ENCODE results near the gene PGF. TPM values are rescaled to one million over a fixed set of nuclear protein-coding genes. Genes with fewer than 3 reads are reported as not detected.

PGF gene
- total and polyA plus RNA-seq, 4 donors = 0.61 to 4.5 (median 1.8) TPM

DNA sequence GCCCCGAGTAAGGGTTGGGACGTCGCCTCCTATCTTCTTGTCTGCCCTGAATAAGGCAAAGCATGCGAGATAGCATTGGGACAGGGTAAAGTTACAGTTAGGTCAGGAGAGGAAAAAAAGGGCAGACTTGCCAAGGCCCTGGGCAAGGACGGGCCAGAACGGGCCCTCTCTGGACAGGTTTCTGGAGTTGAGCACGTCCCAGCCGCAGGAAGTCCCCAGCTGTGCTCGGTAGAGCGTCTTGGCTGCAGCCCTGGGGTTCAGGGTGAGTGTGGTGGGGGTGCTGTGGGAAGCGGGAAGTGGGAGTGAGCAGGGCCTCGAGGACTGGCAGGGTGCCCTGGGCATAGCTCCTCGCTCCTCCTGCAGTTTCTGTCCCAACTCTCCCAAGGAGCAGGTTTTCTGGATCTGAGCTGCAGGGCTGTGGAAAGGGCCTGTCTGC lies 37.7 kb downstream of the PGF start (continued):
- TF ChIP-seq, protein P1, sequence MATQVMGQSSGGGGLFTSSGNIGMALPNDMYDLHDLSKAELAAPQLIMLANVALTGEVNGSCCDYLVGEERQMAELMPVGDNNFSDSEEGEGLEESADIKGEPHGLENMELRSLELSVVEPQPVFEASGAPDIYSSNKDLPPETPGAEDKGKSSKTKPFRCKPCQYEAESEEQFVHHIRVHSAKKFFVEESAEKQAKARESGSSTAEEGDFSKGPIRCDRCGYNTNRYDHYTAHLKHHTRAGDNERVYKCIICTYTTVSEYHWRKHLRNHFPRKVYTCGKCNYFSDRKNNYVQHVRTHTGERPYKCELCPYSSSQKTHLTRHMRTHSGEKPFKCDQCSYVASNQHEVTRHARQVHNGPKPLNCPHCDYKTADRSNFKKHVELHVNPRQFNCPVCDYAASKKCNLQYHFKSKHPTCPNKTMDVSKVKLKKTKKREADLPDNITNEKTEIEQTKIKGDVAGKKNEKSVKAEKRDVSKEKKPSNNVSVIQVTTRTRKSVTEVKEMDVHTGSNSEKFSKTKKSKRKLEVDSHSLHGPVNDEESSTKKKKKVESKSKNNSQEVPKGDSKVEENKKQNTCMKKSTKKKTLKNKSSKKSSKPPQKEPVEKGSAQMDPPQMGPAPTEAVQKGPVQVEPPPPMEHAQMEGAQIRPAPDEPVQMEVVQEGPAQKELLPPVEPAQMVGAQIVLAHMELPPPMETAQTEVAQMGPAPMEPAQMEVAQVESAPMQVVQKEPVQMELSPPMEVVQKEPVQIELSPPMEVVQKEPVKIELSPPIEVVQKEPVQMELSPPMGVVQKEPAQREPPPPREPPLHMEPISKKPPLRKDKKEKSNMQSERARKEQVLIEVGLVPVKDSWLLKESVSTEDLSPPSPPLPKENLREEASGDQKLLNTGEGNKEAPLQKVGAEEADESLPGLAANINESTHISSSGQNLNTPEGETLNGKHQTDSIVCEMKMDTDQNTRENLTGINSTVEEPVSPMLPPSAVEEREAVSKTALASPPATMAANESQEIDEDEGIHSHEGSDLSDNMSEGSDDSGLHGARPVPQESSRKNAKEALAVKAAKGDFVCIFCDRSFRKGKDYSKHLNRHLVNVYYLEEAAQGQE (IDR thresholded peaks at IDR 0.05) = no peak
- TF ChIP-seq HNF4G (IDR thresholded peaks at IDR 0.05) = no peak
- TF ChIP-seq RAD21 (IDR thresholded peaks at IDR 0.05) = no peak
- TF ChIP-seq, protein P2, sequence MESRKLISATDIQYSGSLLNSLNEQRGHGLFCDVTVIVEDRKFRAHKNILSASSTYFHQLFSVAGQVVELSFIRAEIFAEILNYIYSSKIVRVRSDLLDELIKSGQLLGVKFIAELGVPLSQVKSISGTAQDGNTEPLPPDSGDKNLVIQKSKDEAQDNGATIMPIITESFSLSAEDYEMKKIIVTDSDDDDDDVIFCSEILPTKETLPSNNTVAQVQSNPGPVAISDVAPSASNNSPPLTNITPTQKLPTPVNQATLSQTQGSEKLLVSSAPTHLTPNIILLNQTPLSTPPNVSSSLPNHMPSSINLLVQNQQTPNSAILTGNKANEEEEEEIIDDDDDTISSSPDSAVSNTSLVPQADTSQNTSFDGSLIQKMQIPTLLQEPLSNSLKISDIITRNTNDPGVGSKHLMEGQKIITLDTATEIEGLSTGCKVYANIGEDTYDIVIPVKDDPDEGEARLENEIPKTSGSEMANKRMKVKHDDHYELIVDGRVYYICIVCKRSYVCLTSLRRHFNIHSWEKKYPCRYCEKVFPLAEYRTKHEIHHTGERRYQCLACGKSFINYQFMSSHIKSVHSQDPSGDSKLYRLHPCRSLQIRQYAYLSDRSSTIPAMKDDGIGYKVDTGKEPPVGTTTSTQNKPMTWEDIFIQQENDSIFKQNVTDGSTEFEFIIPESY (IDR thresholded peaks at IDR 0.05) = no peak
- no peak for TF ChIP-seq YY1 (IDR thresholded peaks at IDR 0.05)
- no peak for TF ChIP-seq EGR1 (IDR thresholded peaks at IDR 0.05; ENCODE audit: low read depth in 2 of 2)
- TF ChIP-seq FOXA2 (IDR thresholded peaks at IDR 0.05) = no peak
- TF ChIP-seq NR2F2 (IDR thresholded peaks at IDR 0.05) = no peak
- TF ChIP-seq JUND (IDR thresholded peaks at IDR 0.05) = no peak
- no peak for TF ChIP-seq FOXA1 (IDR thresholded peaks at IDR 0.05)
- TF ChIP-seq SP1 (IDR thresholded peaks at IDR 0.05) = no peak
- TF ChIP-seq, protein P3, sequence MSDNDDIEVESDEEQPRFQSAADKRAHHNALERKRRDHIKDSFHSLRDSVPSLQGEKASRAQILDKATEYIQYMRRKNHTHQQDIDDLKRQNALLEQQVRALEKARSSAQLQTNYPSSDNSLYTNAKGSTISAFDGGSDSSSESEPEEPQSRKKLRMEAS (IDR thresholded peaks at IDR 0.05) = no peak
- no peak for TF ChIP-seq TAF1 (conservative IDR thresholded peaks at IDR 0.05)

DNA sequence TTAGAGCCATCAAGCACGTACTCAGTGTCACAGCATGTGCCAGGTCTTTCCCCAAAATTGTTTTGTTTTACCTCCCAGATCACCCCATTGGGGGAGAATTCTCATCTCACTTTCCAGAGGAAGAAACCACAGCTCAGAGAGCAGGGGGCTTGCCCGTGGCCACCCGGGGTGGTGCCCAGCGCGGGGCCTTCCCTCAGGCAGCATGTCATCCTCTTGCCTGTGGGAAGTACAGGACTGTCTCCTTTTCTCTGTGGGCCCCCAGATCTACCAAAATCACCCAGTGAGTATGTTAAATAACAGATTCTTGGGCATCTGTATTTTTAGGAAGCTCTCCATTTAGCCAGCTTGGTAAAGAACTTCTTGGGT lies 38.2 kb downstream of the PGF start:
- H3K27me3 ChIP-seq (ENCODE audit: control insufficient read depth in 4 of 4, insufficient read depth in 4 of 4, low read length in 3 of 4) = no peaks in the 10 kb centered on the region
- no peak for TF ChIP-seq RXRA (IDR thresholded peaks at IDR 0.05)
- TF ChIP-seq, protein P3 (IDR thresholded peaks at IDR 0.05) = no peak
- TF ChIP-seq HNF4A (conservative IDR thresholded peaks at IDR 0.05) = no peak
- no peak for TF ChIP-seq SP1 (IDR thresholded peaks at IDR 0.05)
- no peak for TF ChIP-seq NR2F2 (IDR thresholded peaks at IDR 0.05)
- TF ChIP-seq, protein P2 (IDR thresholded peaks at IDR 0.05) = no peak
- no peak for TF ChIP-seq TAF1 (conservative IDR thresholded peaks at IDR 0.05)
- no peak for TF ChIP-seq FOXA2 (IDR thresholded peaks at IDR 0.05)
- TF ChIP-seq, protein P4, sequence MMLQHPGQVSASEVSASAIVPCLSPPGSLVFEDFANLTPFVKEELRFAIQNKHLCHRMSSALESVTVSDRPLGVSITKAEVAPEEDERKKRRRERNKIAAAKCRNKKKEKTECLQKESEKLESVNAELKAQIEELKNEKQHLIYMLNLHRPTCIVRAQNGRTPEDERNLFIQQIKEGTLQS (IDR thresholded peaks at IDR 0.05) = no peak
- no peak for TF ChIP-seq JUND (IDR thresholded peaks at IDR 0.05)
- TF ChIP-seq YY1 (IDR thresholded peaks at IDR 0.05) = no peak
- TF ChIP-seq EGR1 (IDR thresholded peaks at IDR 0.05; ENCODE audit: low read depth in 2 of 2) = no peak
- TF ChIP-seq, protein P1 (IDR thresholded peaks at IDR 0.05) = no peak
- no peak for TF ChIP-seq FOXA1 (IDR thresholded peaks at IDR 0.05)
- TF ChIP-seq HNF4G (IDR thresholded peaks at IDR 0.05) = no peak
- TF ChIP-seq, protein P5, sequence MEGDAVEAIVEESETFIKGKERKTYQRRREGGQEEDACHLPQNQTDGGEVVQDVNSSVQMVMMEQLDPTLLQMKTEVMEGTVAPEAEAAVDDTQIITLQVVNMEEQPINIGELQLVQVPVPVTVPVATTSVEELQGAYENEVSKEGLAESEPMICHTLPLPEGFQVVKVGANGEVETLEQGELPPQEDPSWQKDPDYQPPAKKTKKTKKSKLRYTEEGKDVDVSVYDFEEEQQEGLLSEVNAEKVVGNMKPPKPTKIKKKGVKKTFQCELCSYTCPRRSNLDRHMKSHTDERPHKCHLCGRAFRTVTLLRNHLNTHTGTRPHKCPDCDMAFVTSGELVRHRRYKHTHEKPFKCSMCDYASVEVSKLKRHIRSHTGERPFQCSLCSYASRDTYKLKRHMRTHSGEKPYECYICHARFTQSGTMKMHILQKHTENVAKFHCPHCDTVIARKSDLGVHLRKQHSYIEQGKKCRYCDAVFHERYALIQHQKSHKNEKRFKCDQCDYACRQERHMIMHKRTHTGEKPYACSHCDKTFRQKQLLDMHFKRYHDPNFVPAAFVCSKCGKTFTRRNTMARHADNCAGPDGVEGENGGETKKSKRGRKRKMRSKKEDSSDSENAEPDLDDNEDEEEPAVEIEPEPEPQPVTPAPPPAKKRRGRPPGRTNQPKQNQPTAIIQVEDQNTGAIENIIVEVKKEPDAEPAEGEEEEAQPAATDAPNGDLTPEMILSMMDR (IDR thresholded peaks at IDR 0.05; ENCODE audit: low read depth, low read length, missing input control) = no peak
- no peaks in the 10 kb centered on the region for H3K9me3 ChIP-seq (ENCODE audit: control insufficient read depth in 4 of 4, low read length in 3 of 4)
- peak overlapping the region in 1 of 2 donors; percentile 3 for H3K27ac ChIP-seq (ENCODE audit: low read depth in 1 of 2, low read length in 2 of 2)
- no peak overlapping the region for H3K4me3 ChIP-seq (ENCODE audit: low read depth in 1 of 3, low read length in 3 of 3)
- peaks cover 0 to 5% (median 2%) of the 10 kb centered on the region in 4 donors for H3K4me1 ChIP-seq (ENCODE audit: control insufficient read depth in 4 of 4, insufficient read depth in 4 of 4, low read length in 3 of 4)
- DNase-seq (ENCODE audit: low spot score) = no peak
- 89% methylated on average over 5 of the region's 5 CpGs for WGBS
- no peaks in the 10 kb centered on the region for H3K36me3 ChIP-seq (ENCODE audit: control insufficient read depth in 4 of 4, insufficient read depth in 3 of 4, low read depth in 1 of 4, low read length in 3 of 4)
- no peak overlapping the region for H3K9ac ChIP-seq (ENCODE audit: low read depth in 1 of 2, low read length in 2 of 2)

Data from liver (tissue), 9 donors.